Ishikawa (cell line): Measurements from ENCODE around the gene PTPN1.

Experiments
- CEBPB ChIP-seq: IDR thresholded peaks from 2 replicates; pipeline ENCODE4 v1.6.1; 2012
- CREB1 ChIP-seq: IDR thresholded peaks from 2 replicates; pipeline ENCODE4 v1.6.1; 2012; ENCODE audit warnings: low read depth
- EGR1 ChIP-seq: IDR thresholded peaks from 2 replicates; pipeline ENCODE4 v1.6.1; 2012
- EP300 ChIP-seq: IDR thresholded peaks from 2 replicates; pipeline ENCODE4 v1.6.1; 2012; ENCODE audit warnings: borderline replicate concordance
- FOXM1 ChIP-seq: IDR thresholded peaks from 2 replicates; pipeline ENCODE4 v1.6.1; 2012; ENCODE audit warnings: low read depth, borderline replicate concordance
- MAX ChIP-seq: IDR thresholded peaks from 2 replicates; pipeline ENCODE4 v1.6.1; 2012
- NFIC ChIP-seq: IDR thresholded peaks from 2 replicates; pipeline ENCODE4 v1.6.1; 2012
- RAD21 ChIP-seq: IDR thresholded peaks from 2 replicates; pipeline ENCODE4 v1.6.1; 2012; ENCODE audit warnings: low read depth
- REST ChIP-seq: IDR thresholded peaks from 2 replicates; pipeline ENCODE4 v1.6.1; 2012; ENCODE audit warnings: low read depth, mild to moderate bottlenecking
- TAF1 ChIP-seq: IDR thresholded peaks from 2 replicates; pipeline ENCODE4 v1.6.1; 2012; ENCODE audit warnings: low read depth, mild to moderate bottlenecking
- TCF12 ChIP-seq: IDR thresholded peaks from 2 replicates; pipeline ENCODE4 v1.6.1; 2012; ENCODE audit warnings: low read depth
- TEAD4 ChIP-seq: IDR thresholded peaks from 2 replicates; pipeline ENCODE4 v1.6.1; 2012
- USF1 ChIP-seq: IDR thresholded peaks from 2 replicates; pipeline ENCODE4 v1.6.1; 2012
- YY1 ChIP-seq: IDR thresholded peaks from 2 replicates; pipeline ENCODE4 v1.6.1; 2012; ENCODE audit warnings: low read depth
- ZBTB7A ChIP-seq: IDR thresholded peaks from 2 replicates; pipeline ENCODE4 v1.6.1; 2012; ENCODE audit warnings: low read depth

PTPN1 gene

GRCh38 chr20:50591233-50591852 is 81.2 kb downstream of the PTPN1 start:
- TF ChIP-seq YY1, result no peak
- no peak for TF ChIP-seq RAD21
- TF ChIP-seq TAF1, result no peak
- TF ChIP-seq TEAD4, result no peak
- no peak for TF ChIP-seq MAX
- TF ChIP-seq CEBPB, result no peak

GRCh38 chr20:50592282-50593004 is 82.3 kb downstream of the PTPN1 start:
- TF ChIP-seq CREB1 (no peak), FOXM1 (no peak), EP300 (no peak), ZBTB7A (no peak), NFIC (no peak), TAF1 (no peak), REST (no peak), RAD21 (no peak), TCF12 (no peak), MAX (no peak), TEAD4 (no peak)

- TF ChIP-seq CREB1 (no peak), YY1 (no peak), ZBTB7A (no peak), NFIC (no peak), FOXM1 (no peak), EGR1 (no peak), REST (no peak), TEAD4 (no peak), USF1 (no peak), MAX (no peak), CEBPB (no peak), TCF12 (no peak)
Observed at GRCh38 chr20:50593005-50593335, 82.8 kb downstream of the PTPN1 start.

- TF ChIP-seq CREB1 (no peak), NFIC (no peak), RAD21 (no peak)
Observed at GRCh38 chr20:50594231-50594590, 84.0 kb downstream of the PTPN1 start.

- no peak for TF ChIP-seq CEBPB
- TF ChIP-seq ZBTB7A, result no peak
- no peak for TF ChIP-seq TEAD4
- no peak for TF ChIP-seq TCF12
- TF ChIP-seq FOXM1, result no peak
- TF ChIP-seq USF1, result no peak
- no peak for TF ChIP-seq EGR1
- no peak for TF ChIP-seq EP300
Observed at GRCh38 chr20:50594591-50595432, 84.6 kb downstream of the PTPN1 start.
